Psoas muscle (tissue), 8 donors: ENCODE measurements around the gene LIN7B. TPM values are rescaled to one million over a fixed set of nuclear protein-coding genes. Genes with fewer than 3 reads are reported as not detected.

Experiments
- ATAC-seq, 4 donors: fragments of 200-7000 bp; cut with Tn5 transposase; one replicate each; pipeline ENCODE4 v1.9.1; 2020; ENCODE audit warnings: moderate library complexity in 3 of 4, mild to moderate bottlenecking in 2 of 4
- DNase-seq, 2 donors: peaks; one replicate each; pipeline ENCODE4 v3.0.0-alpha.2; 2020
- H3K27ac ChIP-seq: fragments of 200-600 bp; one replicate; pipeline ENCODE4 v1.8.0; 2022
- H3K27me3 ChIP-seq, 3 donors: fragments of 200-600 bp in 1 of 3; one replicate each; pipeline versions ENCODE4 v1.6.1 to v1.8.0; 2013 to 2022; ENCODE audit warnings: low read length in 2 of 3, mild to moderate bottlenecking in 2 of 3, moderate library complexity in 1 of 3; ENCODE audit not compliant: insufficient read depth in 3 of 3
- H3K36me3 ChIP-seq, 2 donors: fragments of 200-600 bp in 1 of 2; one replicate each; pipeline versions ENCODE4 v1.6.1 to v1.8.0; 2013 to 2022; ENCODE audit warnings: low read depth in 1 of 2, mild to moderate bottlenecking in 1 of 2, moderate library complexity in 1 of 2; ENCODE audit not compliant: insufficient read depth in 1 of 2
- H3K4me1 ChIP-seq: fragments of 200-600 bp; one replicate; pipeline ENCODE4 v1.8.0; 2022
- H3K4me3 ChIP-seq: fragments of 200-600 bp; one replicate; pipeline ENCODE4 v1.8.0; 2022; ENCODE audit warnings: mild to moderate bottlenecking
- H3K9me3 ChIP-seq: fragments of 200-600 bp; one replicate; pipeline ENCODE4 v1.8.0; 2022
- WGBS, 3 donors: extraction: QIAGEN DNeasy Blood & Tissue Kit; methylation state at CpG; one replicate each; pipeline versions ENCODE4 v1.1.6 to v1.1.7; 2013; 5-methylcytosine and 5-hydroxymethylcytosine counted together
- intact Hi-C, 2 donors: fragments of 100-400 bp; cut with DNase I; formaldehyde crosslinking; loops; one replicate each; pipeline versions ENCODE4 v1.11.0 to v1.14.2; 2022
- polyA plus RNA-seq, 3 donors: library from polyadenylated mRNA; stranded (reverse); fragments of 200-250 nt; gene quantifications; one replicate each; pipeline ENCODE4 v1.2.3, GENCODE V29; 2013
- total RNA-seq, 4 donors: library from RNA; stranded (reverse); fragmentation: NEBNext Ultra II Directional in 2 of 4; extraction: Animal tissue kit (Norgen Biotek cat#: 25700) in 2 of 4; gene quantifications; one replicate each; pipeline versions ENCODE4 v1.2.1 to v1.2.4, GENCODE V29; 2021 to 2023
- TF ChIP-seq, protein P1 (sequence below): fragments of 200-600 bp; IDR thresholded peaks from one replicate; pipeline ENCODE4 v1.8.0; 2022; ENCODE audit warnings: antibody characterized with exemption
- donor health status: healthy with polysubstance abuse.
- donor health status: DM: no; HTN: no; CAD: no; lungs with moderate emphysema.
- donor health status: Bipolar disorder and iron deficiency.
- donor health status: healthy.
- donor health status: DM: yes; HTN: yes; CAD: no.
- donor health status: DM: no; HTN: no; CAD: no.
- donor health status: DM: no; HTN: no; CAD: no.
- donor health status: DM: yes; HTN: yes; CAD: no.

Gene LIN7B
- total and polyA plus RNA-seq, 7 donors: 11.8 to 27.9 (median 17.0) TPM

DNA sequence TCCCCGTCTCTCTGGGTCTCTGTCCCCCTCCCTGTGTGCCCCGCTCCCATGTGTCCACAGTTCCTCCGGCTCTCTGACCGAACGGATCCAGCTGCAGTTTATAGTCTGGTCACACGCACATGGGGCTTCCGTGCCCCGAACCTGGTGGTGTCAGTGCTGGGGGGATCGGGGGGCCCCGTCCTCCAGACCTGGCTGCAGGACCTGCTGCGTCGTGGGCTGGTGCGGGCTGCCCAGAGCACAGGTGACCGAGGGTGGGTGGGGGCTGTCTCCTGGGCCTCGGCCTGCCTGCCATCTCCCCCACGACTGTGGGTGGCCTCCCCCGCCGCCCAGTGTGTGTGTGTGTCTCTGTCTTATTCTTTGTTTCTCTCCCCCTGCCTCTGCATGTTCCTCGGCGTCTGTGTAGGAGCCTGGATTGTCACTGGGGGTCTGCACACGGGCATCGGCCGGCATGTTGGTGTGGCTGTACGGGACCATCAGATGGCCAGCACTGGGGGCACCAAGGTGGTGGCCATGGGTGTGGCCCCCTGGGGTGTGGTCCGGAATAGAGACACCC is 53.8 kb downstream of the LIN7B start:
- Histone ChIP-seq H3K4me3 (no peak overlapping the region), H3K36me3 (peaks cover 2 to 48% of the 10 kb centered on the region in 2 donors), H3K4me1 (peaks cover 24% of the 10 kb centered on the region), H3K27me3 (no peaks in the 10 kb centered on the region), H3K27ac (no peak overlapping the region), H3K9me3 (no peaks in the 10 kb centered on the region)
- ATAC-seq: no peak
- TF ChIP-seq, protein P1, sequence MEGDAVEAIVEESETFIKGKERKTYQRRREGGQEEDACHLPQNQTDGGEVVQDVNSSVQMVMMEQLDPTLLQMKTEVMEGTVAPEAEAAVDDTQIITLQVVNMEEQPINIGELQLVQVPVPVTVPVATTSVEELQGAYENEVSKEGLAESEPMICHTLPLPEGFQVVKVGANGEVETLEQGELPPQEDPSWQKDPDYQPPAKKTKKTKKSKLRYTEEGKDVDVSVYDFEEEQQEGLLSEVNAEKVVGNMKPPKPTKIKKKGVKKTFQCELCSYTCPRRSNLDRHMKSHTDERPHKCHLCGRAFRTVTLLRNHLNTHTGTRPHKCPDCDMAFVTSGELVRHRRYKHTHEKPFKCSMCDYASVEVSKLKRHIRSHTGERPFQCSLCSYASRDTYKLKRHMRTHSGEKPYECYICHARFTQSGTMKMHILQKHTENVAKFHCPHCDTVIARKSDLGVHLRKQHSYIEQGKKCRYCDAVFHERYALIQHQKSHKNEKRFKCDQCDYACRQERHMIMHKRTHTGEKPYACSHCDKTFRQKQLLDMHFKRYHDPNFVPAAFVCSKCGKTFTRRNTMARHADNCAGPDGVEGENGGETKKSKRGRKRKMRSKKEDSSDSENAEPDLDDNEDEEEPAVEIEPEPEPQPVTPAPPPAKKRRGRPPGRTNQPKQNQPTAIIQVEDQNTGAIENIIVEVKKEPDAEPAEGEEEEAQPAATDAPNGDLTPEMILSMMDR: no peak
- 77 to 84% (median 81%) methylated on average over 23 to 25 of the region's 25 CpGs for WGBS, 3 donors
- intact Hi-C loops: loop anchor here in 1 of 2 donors (5.0 kb wide), 1 partner anchor 34 kb away; no protein-coding TSS in a partner anchor
- no peak for DNase-seq

Other genes with a start within 250 kb of the LIN7B start
- 10 to 100 TPM in 3 of 4 donors, 1 to 10 TPM in 1; 9.4 to 30.0 (median 20.2) TPM for gene PLEKHA4, start 245.8 kb upstream of the LIN7B start, total RNA-seq
- gene PLEKHA4, start 245.8 kb upstream of the LIN7B start, polyA plus RNA-seq: 10 to 100 TPM; 11.1 to 14.9 (median 12.3) TPM
- gene PPP1R15A, start 241.9 kb upstream of the LIN7B start, total RNA-seq: 10 to 100 TPM; 34.5 to 93.4 (median 41.3) TPM
- gene PPP1R15A, start 241.9 kb upstream of the LIN7B start, polyA plus RNA-seq: 10 to 100 TPM; 61.1 to 86.3 (median 83.7) TPM
- under 1 TPM in 2 of 4 donors, not detected in 2; 0.13 to 0.17 TPM for gene TULP2, start 215.6 kb upstream of the LIN7B start, total RNA-seq
- gene TULP2, start 215.6 kb upstream of the LIN7B start, polyA plus RNA-seq: under 1 TPM in 2 of 3 donors, not detected in 1; 0.06 to 0.07 TPM
- 100 to 1,000 TPM in 2 of 4 donors, 10 to 100 TPM in 2; 86.4 to 143 (median 101) TPM for gene NUCB1, start 214.1 kb upstream of the LIN7B start, total RNA-seq
- gene NUCB1, start 214.1 kb upstream of the LIN7B start, polyA plus RNA-seq: 10 to 100 TPM; 49.9 to 97.1 (median 90.7) TPM
- gene DHDH, start 180.7 kb upstream of the LIN7B start, total RNA-seq: under 1 TPM in 1 of 4 donors, not detected in 3; 0.21 TPM
- gene DHDH, start 180.7 kb upstream of the LIN7B start, polyA plus RNA-seq: under 1 TPM in 1 of 3 donors, not detected in 2; 0.14 TPM
- gene BAX, start 159.5 kb upstream of the LIN7B start, total RNA-seq: 10 to 100 TPM; 16.8 to 24.4 (median 22.0) TPM
- gene BAX, start 159.5 kb upstream of the LIN7B start, polyA plus RNA-seq: 10 to 100 TPM; 20.7 to 66.1 (median 35.6) TPM
- gene FTL, start 149.1 kb upstream of the LIN7B start, total RNA-seq: 1,000 to 10,000 TPM in 3 of 4 donors, 100 to 1,000 TPM in 1; 802 to 2,269 (median 1,158) TPM
- 1,000 to 10,000 TPM; 1,296 to 1,753 (median 1,467) TPM for gene FTL, start 149.1 kb upstream of the LIN7B start, polyA plus RNA-seq
- 100 to 1,000 TPM; 147 to 331 (median 238) TPM for gene GYS1, start 121.1 kb upstream of the LIN7B start, total RNA-seq
- gene GYS1, start 121.1 kb upstream of the LIN7B start, polyA plus RNA-seq: 10 to 100 TPM; 30.9 to 61.3 (median 58.9) TPM
- 10 to 100 TPM; 61.1 to 87.4 (median 81.8) TPM for gene RUVBL2, start 120.5 kb upstream of the LIN7B start, total RNA-seq
- 10 to 100 TPM; 62.7 to 76.5 (median 69.5) TPM for gene RUVBL2, start 120.5 kb upstream of the LIN7B start, polyA plus RNA-seq
- not detected for gene LHB, start 97.3 kb upstream of the LIN7B start, total RNA-seq
- under 1 TPM in 1 of 3 donors, not detected in 2; 0.32 TPM for gene LHB, start 97.3 kb upstream of the LIN7B start, polyA plus RNA-seq
- not detected for gene CGB3, start 90.0 kb upstream of the LIN7B start, total RNA-seq
- gene CGB3, start 90.0 kb upstream of the LIN7B start, polyA plus RNA-seq: not detected
- gene CGB2, start 82.5 kb upstream of the LIN7B start, total RNA-seq: not detected
- gene CGB2, start 82.5 kb upstream of the LIN7B start, polyA plus RNA-seq: under 1 TPM in 1 of 3 donors, not detected in 2; 0.10 TPM
- gene CGB1, start 77.5 kb upstream of the LIN7B start, total RNA-seq: not detected
- gene CGB1, start 77.5 kb upstream of the LIN7B start, polyA plus RNA-seq: not detected
- gene CGB5, start 70.5 kb upstream of the LIN7B start, total RNA-seq: not detected
- under 1 TPM in 1 of 3 donors, not detected in 2; 0.06 TPM for gene CGB5, start 70.5 kb upstream of the LIN7B start, polyA plus RNA-seq
- not detected for gene CGB8, start 65.3 kb upstream of the LIN7B start, total RNA-seq
- not detected for gene CGB8, start 65.3 kb upstream of the LIN7B start, polyA plus RNA-seq
- under 1 TPM; 0.20 to 0.46 (median 0.41) TPM for gene CGB7, start 56.6 kb upstream of the LIN7B start, total RNA-seq
- 1 to 10 TPM in 1 of 3 donors, under 1 TPM in 2; 0.52 to 1.1 (median 0.56) TPM for gene CGB7, start 56.6 kb upstream of the LIN7B start, polyA plus RNA-seq
- 1 to 10 TPM; 1.8 to 6.9 (median 5.1) TPM for gene NTF4, start 49.6 kb upstream of the LIN7B start, total RNA-seq
- gene NTF4, start 49.6 kb upstream of the LIN7B start, polyA plus RNA-seq: 1 to 10 TPM; 5.6 to 7.4 (median 6.4) TPM
- gene KCNA7, start 41.7 kb upstream of the LIN7B start, total RNA-seq: 10 to 100 TPM in 3 of 4 donors, 1 to 10 TPM in 1; 9.7 to 21.4 (median 17.2) TPM
- gene KCNA7, start 41.7 kb upstream of the LIN7B start, polyA plus RNA-seq: 10 to 100 TPM; 12.6 to 23.9 (median 17.0) TPM
- gene SNRNP70, start 28.9 kb upstream of the LIN7B start, total RNA-seq: 100 to 1,000 TPM in 3 of 4 donors, 10 to 100 TPM in 1; 89.1 to 133 (median 111) TPM
- 100 to 1,000 TPM in 1 of 3 donors, 10 to 100 TPM in 2; 83.2 to 123 (median 85.3) TPM for gene SNRNP70, start 28.9 kb upstream of the LIN7B start, polyA plus RNA-seq
- 1 to 10 TPM in 2 of 4 donors, under 1 TPM in 2; 0.54 to 1.6 (median 1.2) TPM for gene C19orf73, start 4.8 kb downstream of the LIN7B start, total RNA-seq
- gene C19orf73, start 4.8 kb downstream of the LIN7B start, polyA plus RNA-seq: 1 to 10 TPM; 1.7 to 1.9 (median 1.9) TPM
- gene PPFIA3, start 5.2 kb downstream of the LIN7B start, total RNA-seq: 1 to 10 TPM; 1.4 to 3.8 (median 2.6) TPM
- gene PPFIA3, start 5.2 kb downstream of the LIN7B start, polyA plus RNA-seq: 1 to 10 TPM; 2.6 to 5.0 (median 3.2) TPM
- 100 to 1,000 TPM; 250 to 405 (median 298) TPM for gene HRC, start 41.0 kb downstream of the LIN7B start, total RNA-seq
- gene HRC, start 41.0 kb downstream of the LIN7B start, polyA plus RNA-seq: 100 to 1,000 TPM in 2 of 3 donors, 10 to 100 TPM in 1; 32.9 to 160 (median 105) TPM
- gene TRPM4, start 43.4 kb downstream of the LIN7B start, total RNA-seq: 10 to 100 TPM in 3 of 4 donors, 1 to 10 TPM in 1; 9.5 to 20.6 (median 16.2) TPM
- 1 to 10 TPM; 6.5 to 8.7 (median 6.7) TPM for gene TRPM4, start 43.4 kb downstream of the LIN7B start, polyA plus RNA-seq
- gene SLC6A16, start 210.8 kb downstream of the LIN7B start, total RNA-seq: under 1 TPM; 0.10 to 0.95 (median 0.39) TPM
- gene SLC6A16, start 210.8 kb downstream of the LIN7B start, polyA plus RNA-seq: under 1 TPM; 0.07 to 0.31 (median 0.08) TPM
- gene CD37, start 221.0 kb downstream of the LIN7B start, total RNA-seq: 1 to 10 TPM; 2.3 to 4.7 (median 4.4) TPM
- 1 to 10 TPM in 2 of 3 donors, under 1 TPM in 1; 0.66 to 1.6 (median 1.6) TPM for gene CD37, start 221.0 kb downstream of the LIN7B start, polyA plus RNA-seq
- 10 to 100 TPM; 13.8 to 24.1 (median 14.8) TPM for gene TEAD2, start 248.0 kb downstream of the LIN7B start, total RNA-seq
- gene TEAD2, start 248.0 kb downstream of the LIN7B start, polyA plus RNA-seq: 10 to 100 TPM in 2 of 3 donors, 1 to 10 TPM in 1; 9.7 to 23.0 (median 15.0) TPM
- not detected for gene DKKL1, start 249.5 kb downstream of the LIN7B start, total RNA-seq
- gene DKKL1, start 249.5 kb downstream of the LIN7B start, polyA plus RNA-seq: under 1 TPM in 1 of 3 donors, not detected in 2; 0.06 TPM